Measurements from ENCODE around the gene ERICH6.

Gene ERICH6

GRCh38 chr3:150639262-150639661, 64.5 kb downstream of the ERICH6 start:
- Mint-ChIP-seq H3K4me1 (no peaks in the 10 kb centered on the region), H3K4me3 (no peak overlapping the region), H3K27me3 (ENCODE audit: low read depth) (no peaks in the 10 kb centered on the region), H3K36me3 (ENCODE audit: low read depth) (no peaks in the 10 kb centered on the region), H3K27ac (no peak overlapping the region), H3K9me3 (no peaks in the 10 kb centered on the region)
- no peak for TF ChIP-seq CTCF (IDR thresholded peaks at IDR 0.05; ENCODE audit: unreplicated experiment in 3 of 3)

- H3K4me3 Mint-ChIP-seq: no peak overlapping the region
- H3K9me3 Mint-ChIP-seq: no peaks in the 10 kb centered on the region
- TF ChIP-seq CTCF (IDR thresholded peaks at IDR 0.05; ENCODE audit: unreplicated experiment in 3 of 3): no peak
- H3K27ac Mint-ChIP-seq: peak overlapping the region in 1 of 3 experiments; percentile 8
- no peaks in the 10 kb centered on the region for H3K27me3 Mint-ChIP-seq (ENCODE audit: low read depth)
- no peaks in the 10 kb centered on the region for H3K4me1 Mint-ChIP-seq
- H3K36me3 Mint-ChIP-seq (ENCODE audit: low read depth): peaks cover 4% of the 10 kb centered on the region
These were observed 67.5 kb downstream of the ERICH6 start for GRCh38 chr3:150636258-150636657.

GRCh38 chr3:150635526-150635925, 68.2 kb downstream of the ERICH6 start:
- no peak for TF ChIP-seq CTCF (IDR thresholded peaks at IDR 0.05; ENCODE audit: unreplicated experiment in 3 of 3)
- Mint-ChIP-seq H3K4me3 (no peak overlapping the region), H3K27me3 (ENCODE audit: low read depth) (no peaks in the 10 kb centered on the region), H3K9me3 (no peaks in the 10 kb centered on the region), H3K27ac (no peak overlapping the region), H3K36me3 (ENCODE audit: low read depth) (peaks cover 6% of the 10 kb centered on the region), H3K4me1 (no peaks in the 10 kb centered on the region)

- H3K9me3 Mint-ChIP-seq: no peaks in the 10 kb centered on the region
- no peak overlapping the region for H3K27ac Mint-ChIP-seq
- H3K4me1 Mint-ChIP-seq: no peaks in the 10 kb centered on the region
- no peaks in the 10 kb centered on the region for H3K27me3 Mint-ChIP-seq (ENCODE audit: low read depth)
- peaks cover 9% of the 10 kb centered on the region for H3K36me3 Mint-ChIP-seq (ENCODE audit: low read depth)
- no peak for TF ChIP-seq CTCF (IDR thresholded peaks at IDR 0.05; ENCODE audit: unreplicated experiment in 3 of 3)
- no peak overlapping the region for H3K4me3 Mint-ChIP-seq
These were observed 68.6 kb downstream of the ERICH6 start for GRCh38 chr3:150635076-150635475.

GRCh38 chr3:150631515-150632221, 72.1 kb downstream of the ERICH6 start:
- TF ChIP-seq CTCF (IDR thresholded peaks at IDR 0.05; ENCODE audit: unreplicated experiment in 3 of 3): no peak
- Mint-ChIP-seq H3K27me3 (ENCODE audit: low read depth) (no peaks in the 10 kb centered on the region), H3K36me3 (ENCODE audit: low read depth) (peaks cover 34% of the 10 kb centered on the region), H3K4me1 (peaks cover 9% of the 10 kb centered on the region), H3K9me3 (no peaks in the 10 kb centered on the region), H3K4me3 (no peak overlapping the region), H3K27ac (no peak overlapping the region)

- H3K36me3 Mint-ChIP-seq (ENCODE audit: low read depth): peaks cover 46% of the 10 kb centered on the region
- no peak overlapping the region for H3K4me3 Mint-ChIP-seq
- H3K9me3 Mint-ChIP-seq: no peaks in the 10 kb centered on the region
- peak overlapping the region in 2 of 3 experiments; percentile 18 to 51 for H3K27ac Mint-ChIP-seq
- H3K27me3 Mint-ChIP-seq (ENCODE audit: low read depth): no peaks in the 10 kb centered on the region
- TF ChIP-seq CTCF (IDR thresholded peaks at IDR 0.05; ENCODE audit: unreplicated experiment in 3 of 3): no peak
- peaks cover 30% of the 10 kb centered on the region for H3K4me1 Mint-ChIP-seq
These were observed 76.2 kb downstream of the ERICH6 start for GRCh38 chr3:150627557-150627956.

Data from nephron (organoid).